Liver (tissue), 3 donors: ENCODE data around the gene CYP2J2.

Source experiments
- GABPA ChIP-seq, 2 donors: IDR thresholded peaks in 1 of 2; conservative IDR thresholded peaks in 1 of 2; 2 replicates each; pipeline ENCODE4 v1.6.1; 2016; ENCODE audit warnings: antibody characterized with exemption in 2 of 2, mild to moderate bottlenecking in 1 of 2, moderate library complexity in 1 of 2
- HNF4A ChIP-seq, 2 donors: conservative IDR thresholded peaks; 2 replicates each; pipeline ENCODE4 v1.6.1; 2016; ENCODE audit warnings: antibody characterized with exemption in 2 of 2, mild to moderate bottlenecking in 2 of 2
- JUND ChIP-seq, 2 donors: IDR thresholded peaks; 2 replicates each; pipeline ENCODE4 v1.6.1; 2016; ENCODE audit warnings: antibody characterized with exemption in 2 of 2
- RAD21 ChIP-seq, 2 donors: IDR thresholded peaks; 2 replicates each; pipeline ENCODE4 v1.6.1; 2016; ENCODE audit warnings: antibody characterized with exemption in 2 of 2, mild to moderate bottlenecking in 2 of 2
- RXRA ChIP-seq, 2 donors: IDR thresholded peaks; 2 replicates each; pipeline ENCODE4 v1.6.1; 2017 to 2018; ENCODE audit warnings: antibody characterized with exemption in 2 of 2, mild to moderate bottlenecking in 1 of 2
- SP1 ChIP-seq: IDR thresholded peaks from 2 replicates; pipeline ENCODE4 v1.6.1; 2018; ENCODE audit warnings: antibody characterized with exemption, mild to moderate bottlenecking
- TAF1 ChIP-seq: conservative IDR thresholded peaks from 2 replicates; pipeline ENCODE4 v1.6.1; 2016; ENCODE audit warnings: antibody characterized with exemption, mild to moderate bottlenecking
- YY1 ChIP-seq: IDR thresholded peaks from 2 replicates; pipeline ENCODE4 v1.6.1; 2016; ENCODE audit warnings: antibody characterized with exemption, mild to moderate bottlenecking
- TF ChIP-seq, protein P1 (sequence below): fragments of 150-350 bp; IDR thresholded peaks from 2 replicates; pipeline ENCODE4 v1.5.1; 2017; ENCODE audit warnings: improper control_type of control experiment, low read depth, low read length; ENCODE audit not compliant: missing input control
- TF ChIP-seq, protein P2 (sequence below): IDR thresholded peaks from 2 replicates; pipeline ENCODE4 v1.6.1; 2016; ENCODE audit warnings: antibody characterized with exemption, mild to moderate bottlenecking
- TF ChIP-seq, protein P3 (sequence below): IDR thresholded peaks from 2 replicates; pipeline ENCODE4 v1.6.1; 2016; ENCODE audit warnings: antibody characterized with exemption
- donor health status: healthy.
- donor health status: healthy.

DNA sequence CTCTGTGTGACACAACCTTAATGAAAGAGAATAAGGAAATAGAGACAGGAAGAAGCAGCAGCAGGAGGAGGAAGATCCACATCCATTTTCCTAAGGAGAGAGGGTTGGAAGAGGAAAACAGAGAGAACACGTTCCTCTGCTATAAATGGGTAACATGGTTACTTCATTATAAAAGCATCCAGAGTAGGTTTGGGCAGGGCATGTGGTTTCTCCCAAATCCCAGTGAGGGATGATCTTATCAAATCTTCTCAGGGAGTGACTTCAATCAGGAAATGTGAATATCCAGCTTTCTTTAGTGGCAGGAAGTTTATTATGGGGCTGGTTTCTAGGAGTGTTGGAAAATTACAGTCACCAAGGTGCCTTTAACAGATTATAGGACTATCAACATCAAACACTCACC, 11.1 kb downstream of the CYP2J2 start:
- TF ChIP-seq, protein P1, sequence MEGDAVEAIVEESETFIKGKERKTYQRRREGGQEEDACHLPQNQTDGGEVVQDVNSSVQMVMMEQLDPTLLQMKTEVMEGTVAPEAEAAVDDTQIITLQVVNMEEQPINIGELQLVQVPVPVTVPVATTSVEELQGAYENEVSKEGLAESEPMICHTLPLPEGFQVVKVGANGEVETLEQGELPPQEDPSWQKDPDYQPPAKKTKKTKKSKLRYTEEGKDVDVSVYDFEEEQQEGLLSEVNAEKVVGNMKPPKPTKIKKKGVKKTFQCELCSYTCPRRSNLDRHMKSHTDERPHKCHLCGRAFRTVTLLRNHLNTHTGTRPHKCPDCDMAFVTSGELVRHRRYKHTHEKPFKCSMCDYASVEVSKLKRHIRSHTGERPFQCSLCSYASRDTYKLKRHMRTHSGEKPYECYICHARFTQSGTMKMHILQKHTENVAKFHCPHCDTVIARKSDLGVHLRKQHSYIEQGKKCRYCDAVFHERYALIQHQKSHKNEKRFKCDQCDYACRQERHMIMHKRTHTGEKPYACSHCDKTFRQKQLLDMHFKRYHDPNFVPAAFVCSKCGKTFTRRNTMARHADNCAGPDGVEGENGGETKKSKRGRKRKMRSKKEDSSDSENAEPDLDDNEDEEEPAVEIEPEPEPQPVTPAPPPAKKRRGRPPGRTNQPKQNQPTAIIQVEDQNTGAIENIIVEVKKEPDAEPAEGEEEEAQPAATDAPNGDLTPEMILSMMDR = no peak
- TF ChIP-seq TAF1 = no peak
- no peak for TF ChIP-seq SP1
- no peak for TF ChIP-seq RAD21 (IDR thresholded peaks at IDR 0.05)
- TF ChIP-seq, protein P2, sequence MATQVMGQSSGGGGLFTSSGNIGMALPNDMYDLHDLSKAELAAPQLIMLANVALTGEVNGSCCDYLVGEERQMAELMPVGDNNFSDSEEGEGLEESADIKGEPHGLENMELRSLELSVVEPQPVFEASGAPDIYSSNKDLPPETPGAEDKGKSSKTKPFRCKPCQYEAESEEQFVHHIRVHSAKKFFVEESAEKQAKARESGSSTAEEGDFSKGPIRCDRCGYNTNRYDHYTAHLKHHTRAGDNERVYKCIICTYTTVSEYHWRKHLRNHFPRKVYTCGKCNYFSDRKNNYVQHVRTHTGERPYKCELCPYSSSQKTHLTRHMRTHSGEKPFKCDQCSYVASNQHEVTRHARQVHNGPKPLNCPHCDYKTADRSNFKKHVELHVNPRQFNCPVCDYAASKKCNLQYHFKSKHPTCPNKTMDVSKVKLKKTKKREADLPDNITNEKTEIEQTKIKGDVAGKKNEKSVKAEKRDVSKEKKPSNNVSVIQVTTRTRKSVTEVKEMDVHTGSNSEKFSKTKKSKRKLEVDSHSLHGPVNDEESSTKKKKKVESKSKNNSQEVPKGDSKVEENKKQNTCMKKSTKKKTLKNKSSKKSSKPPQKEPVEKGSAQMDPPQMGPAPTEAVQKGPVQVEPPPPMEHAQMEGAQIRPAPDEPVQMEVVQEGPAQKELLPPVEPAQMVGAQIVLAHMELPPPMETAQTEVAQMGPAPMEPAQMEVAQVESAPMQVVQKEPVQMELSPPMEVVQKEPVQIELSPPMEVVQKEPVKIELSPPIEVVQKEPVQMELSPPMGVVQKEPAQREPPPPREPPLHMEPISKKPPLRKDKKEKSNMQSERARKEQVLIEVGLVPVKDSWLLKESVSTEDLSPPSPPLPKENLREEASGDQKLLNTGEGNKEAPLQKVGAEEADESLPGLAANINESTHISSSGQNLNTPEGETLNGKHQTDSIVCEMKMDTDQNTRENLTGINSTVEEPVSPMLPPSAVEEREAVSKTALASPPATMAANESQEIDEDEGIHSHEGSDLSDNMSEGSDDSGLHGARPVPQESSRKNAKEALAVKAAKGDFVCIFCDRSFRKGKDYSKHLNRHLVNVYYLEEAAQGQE = no peak
- TF ChIP-seq, protein P3, sequence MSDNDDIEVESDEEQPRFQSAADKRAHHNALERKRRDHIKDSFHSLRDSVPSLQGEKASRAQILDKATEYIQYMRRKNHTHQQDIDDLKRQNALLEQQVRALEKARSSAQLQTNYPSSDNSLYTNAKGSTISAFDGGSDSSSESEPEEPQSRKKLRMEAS = no peak
- TF ChIP-seq YY1 = no peak
- TF ChIP-seq GABPA (IDR thresholded peaks at IDR 0.05 in 1 of 2, conservative IDR thresholded peaks at IDR 0.05 in 1 of 2) = no peak
- no peak for TF ChIP-seq RXRA (IDR thresholded peaks at IDR 0.05)
- TF ChIP-seq JUND (IDR thresholded peaks at IDR 0.05) = no peak
- no peak for TF ChIP-seq HNF4A (conservative IDR thresholded peaks at IDR 0.05)
